Measurements from ENCODE around the gene CTDSP2.

The CTDSP2 gene

GRCh38 chr12:57777911-57778310, 68.6 kb downstream of the CTDSP2 start:
- DNase-seq, result no peak

- DNase-seq, result no peak
Measured at GRCh38 chr12:57777367-57777766, 69.2 kb downstream of the CTDSP2 start.

GRCh38 chr12:57776247-57776587, 70.3 kb downstream of the CTDSP2 start:
- no peak for DNase-seq

GRCh38 chr12:57775563-57776246, 70.8 kb downstream of the CTDSP2 start:
- DNase-seq, result no peak

GRCh38 chr12:57775044-57775443, 71.5 kb downstream of the CTDSP2 start:
- DNase-seq, result no peak

- DNase-seq, result peak; percentile 45
Measured at GRCh38 chr12:57774634-57775033, 71.9 kb downstream of the CTDSP2 start.

- DNase-seq, result peak; percentile 78
Measured at GRCh38 chr12:57772429-57773322, 73.9 kb downstream of the CTDSP2 start, which contains the start of gene EEF1AKMT3. TSS of gene EEF1AKMT3 (plus strand) at chr12:57772614. CDS start at chr12:57772725, 111 bp downstream.

GRCh38 chr12:57771873-57772428, 74.6 kb downstream of the CTDSP2 start, which contains the start of gene METTL1:
TSS of gene METTL1 (minus strand) at chr12:57772105. CDS start at chr12:57772083, 22 bp downstream.
- peak; percentile 97 for DNase-seq

GRCh38 chr12:57771236-57771872, 75.2 kb downstream of the CTDSP2 start:
- DNase-seq, result peak; percentile 94

- DNase-seq, result peak; percentile 55
Measured at GRCh38 chr12:57770734-57771133, 75.8 kb downstream of the CTDSP2 start.

Data from activated effector memory CD4-positive, alpha-beta T cell treated with anti-CD3 and anti-CD28 coated beads, Interleukin-2, amount 50 U/mL, for 16 hours (primary cell).